Measurements from ENCODE around the gene SBK2. TPM values are rescaled to one million over a fixed set of nuclear protein-coding genes. Genes with fewer than 3 reads are reported as not detected.

The SBK2 gene
- total RNA-seq, 1 donor from 2014 or later = 0.17 TPM

GRCh38 chr19:55488986-55489710 lies 47.8 kb downstream of the SBK2 start:
- Histone ChIP-seq H3K27me3 (ENCODE audit: control insufficient read depth, insufficient read depth, low read length) (no peaks in the 10 kb centered on the region), H3K36me3 (ENCODE audit: control insufficient read depth, insufficient read depth, low read length) (no peaks in the 10 kb centered on the region), H3K4me3 (ENCODE audit: low read depth, low read length) (no peak overlapping the region)
- no peak for TF ChIP-seq CTCF (IDR thresholded peaks at IDR 0.05; ENCODE audit: insufficient read depth, low read length, poor library complexity, severe bottlenecking)
- no peak for DNase-seq (ENCODE audit: low read depth)

- Histone ChIP-seq H3K36me3 (ENCODE audit: control insufficient read depth, insufficient read depth, low read length) (peaks cover 1% of the 10 kb centered on the region), H3K4me3 (ENCODE audit: low read depth, low read length) (no peak within 1 kb of the TSS), H3K27me3 (ENCODE audit: control insufficient read depth, insufficient read depth, low read length) (no peaks in the 10 kb centered on the region)
- no peak for TF ChIP-seq CTCF (IDR thresholded peaks at IDR 0.05; ENCODE audit: insufficient read depth, low read length, poor library complexity, severe bottlenecking)
- DNase-seq (ENCODE audit: low read depth) = no peak
These were observed 48.8 kb downstream of the SBK2 start, which contains the start of gene SSC5D for GRCh38 chr19:55487924-55488687. TSS of gene SSC5D (plus strand) at chr19:55488436. CDS start at chr19:55488590, 154 bp downstream.

DNA sequence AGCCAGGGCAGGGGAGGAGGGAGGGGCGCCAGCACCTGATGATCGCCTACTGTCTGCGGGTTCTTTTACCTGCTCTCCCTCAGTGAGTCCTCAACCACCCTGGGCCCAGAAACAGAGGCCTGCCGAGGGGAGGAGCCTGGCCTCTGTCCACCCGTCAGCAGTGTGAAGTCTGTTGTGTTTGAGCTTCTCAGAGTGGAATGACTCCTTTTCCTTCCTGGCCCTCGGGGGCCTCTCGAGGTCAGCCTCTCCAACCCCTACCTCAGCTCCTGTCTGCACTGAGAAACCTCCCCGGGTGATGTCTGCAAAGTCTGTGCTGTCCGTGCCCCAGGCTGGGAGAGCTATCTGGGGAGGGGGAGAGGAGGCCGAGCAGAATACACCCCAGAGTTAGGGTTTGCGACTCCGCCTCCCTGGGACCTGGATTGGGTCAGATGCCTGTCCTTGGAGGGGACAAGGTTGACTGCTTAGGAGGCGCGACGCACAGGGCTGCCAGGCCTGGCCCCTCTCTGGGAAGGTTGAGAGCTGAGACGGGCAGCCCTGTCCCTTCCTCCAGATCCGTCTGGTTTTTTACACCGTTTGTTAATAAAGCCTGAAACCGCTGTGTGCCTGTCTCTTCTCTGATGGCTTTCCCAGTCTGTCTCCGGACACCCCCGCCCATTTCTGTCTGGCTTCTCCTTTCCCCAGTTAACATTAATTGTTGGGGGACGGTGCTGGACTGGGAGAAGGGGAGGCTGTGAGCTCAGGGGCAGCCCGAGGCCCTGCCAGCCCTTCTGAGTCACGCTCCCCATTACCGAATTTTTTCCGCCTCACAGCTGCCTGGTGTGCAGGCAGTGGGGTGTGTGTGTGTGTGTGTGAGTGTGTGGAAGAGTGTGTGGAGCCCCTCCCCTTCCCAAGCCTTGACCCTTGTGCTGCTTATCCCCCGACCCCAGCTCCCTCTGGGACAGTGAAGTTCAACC lies 49.7 kb downstream of the SBK2 start:
- Histone ChIP-seq H3K4me3 (ENCODE audit: low read depth, low read length) (no peak overlapping the region), H3K27me3 (ENCODE audit: control insufficient read depth, insufficient read depth, low read length) (no peaks in the 10 kb centered on the region), H3K36me3 (ENCODE audit: control insufficient read depth, insufficient read depth, low read length) (peaks cover 1% of the 10 kb centered on the region)
- no peak for TF ChIP-seq CTCF (IDR thresholded peaks at IDR 0.05; ENCODE audit: insufficient read depth, low read length, poor library complexity, severe bottlenecking)
- peak; percentile 85 for DNase-seq (ENCODE audit: low read depth)

DNA sequence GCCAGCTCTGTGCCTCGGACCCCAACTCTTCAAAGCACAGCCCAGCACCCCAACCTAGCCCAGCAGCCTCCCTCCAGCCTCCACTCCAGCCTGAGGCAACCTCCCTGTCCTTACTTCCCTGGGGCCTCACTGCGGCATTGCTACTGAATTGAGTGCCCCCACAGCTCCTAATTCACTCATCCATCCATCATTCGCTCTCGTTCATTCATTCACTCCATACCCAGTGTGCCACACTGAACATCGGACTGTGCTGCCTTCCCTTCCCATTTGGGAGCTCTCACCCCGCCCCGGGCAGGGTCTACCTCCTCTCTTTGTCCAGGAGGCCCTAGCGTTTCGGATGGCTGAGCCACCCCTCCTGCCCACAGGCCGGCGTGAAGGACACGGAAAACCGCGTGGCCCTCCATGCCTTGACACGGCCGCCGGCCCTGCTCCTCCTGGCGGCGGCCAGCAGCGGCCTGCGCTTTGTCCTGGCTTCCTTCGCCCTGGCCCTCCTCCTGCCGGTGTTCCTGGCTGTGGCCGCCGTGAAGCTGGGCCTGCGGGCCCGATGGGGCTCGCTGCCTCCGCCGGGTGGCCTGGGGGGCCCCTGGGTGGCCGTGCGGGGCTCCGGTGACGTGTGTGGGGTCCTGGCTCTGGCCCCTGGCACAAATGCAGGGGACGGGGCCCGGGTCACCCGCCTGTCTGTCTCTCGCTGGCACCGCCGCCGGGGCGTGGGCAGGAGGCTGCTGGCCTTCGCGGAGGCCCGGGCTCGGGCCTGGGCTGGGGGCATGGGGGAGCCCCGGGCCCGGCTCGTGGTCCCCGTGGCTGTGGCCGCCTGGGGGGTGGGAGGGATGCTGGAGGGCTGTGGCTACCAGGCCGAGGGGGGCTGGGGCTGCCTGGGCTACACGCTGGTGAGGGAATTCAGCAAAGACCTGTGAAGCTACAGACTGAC lies 50.6 kb downstream of the SBK2 start:
- DNase-seq (ENCODE audit: low read depth) = no peak
- TF ChIP-seq CTCF (IDR thresholded peaks at IDR 0.05; ENCODE audit: insufficient read depth, low read length, poor library complexity, severe bottlenecking) = peak; percentile 34
- Histone ChIP-seq H3K4me3 (ENCODE audit: low read depth, low read length) (peak overlapping the region; percentile 79), H3K27me3 (ENCODE audit: control insufficient read depth, insufficient read depth, low read length) (no peaks in the 10 kb centered on the region), H3K36me3 (ENCODE audit: control insufficient read depth, insufficient read depth, low read length) (peaks cover 1% of the 10 kb centered on the region)

Measured in kidney epithelial cell (primary cell).